OCI-M1 (cell line): Measurements from ENCODE around the gene CNTNAP2.
A peak's percentile ranks its signal among the peaks of the same experiment; 100 is the strongest.

Source experiments
- DNase-seq: peaks from one replicate; lab custom pipeline; 2025; lab: John Stamatoyannopoulos, UW

The CNTNAP2 gene

GRCh38 chr7:148210804-148211325 lies 2094.3 kb downstream of the CNTNAP2 start:
- DNase-seq = no peak

DNA sequence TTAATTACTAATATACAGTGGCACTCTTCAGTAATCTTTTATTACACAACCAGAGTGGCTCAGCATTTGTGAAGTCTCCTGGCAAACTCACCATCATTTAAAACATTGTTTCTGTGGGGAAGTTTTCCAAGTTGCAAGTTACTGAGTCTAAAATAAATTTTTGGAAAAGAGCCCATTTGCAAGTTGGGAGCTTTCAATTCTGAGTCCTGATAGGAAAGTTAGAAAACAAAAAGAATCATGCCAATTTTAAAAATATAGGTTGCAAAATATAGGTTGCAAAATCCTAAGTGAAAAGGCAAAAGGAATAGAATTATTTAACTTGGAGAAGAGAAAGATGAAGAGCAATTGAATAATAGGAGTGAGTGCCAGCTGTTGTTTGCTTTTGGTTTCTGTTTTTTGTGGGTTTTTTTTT lies 2095.1 kb downstream of the CNTNAP2 start:
- no peak for DNase-seq

GRCh38 chr7:148212731-148213130 lies 2096.1 kb downstream of the CNTNAP2 start:
- no peak for DNase-seq

DNA sequence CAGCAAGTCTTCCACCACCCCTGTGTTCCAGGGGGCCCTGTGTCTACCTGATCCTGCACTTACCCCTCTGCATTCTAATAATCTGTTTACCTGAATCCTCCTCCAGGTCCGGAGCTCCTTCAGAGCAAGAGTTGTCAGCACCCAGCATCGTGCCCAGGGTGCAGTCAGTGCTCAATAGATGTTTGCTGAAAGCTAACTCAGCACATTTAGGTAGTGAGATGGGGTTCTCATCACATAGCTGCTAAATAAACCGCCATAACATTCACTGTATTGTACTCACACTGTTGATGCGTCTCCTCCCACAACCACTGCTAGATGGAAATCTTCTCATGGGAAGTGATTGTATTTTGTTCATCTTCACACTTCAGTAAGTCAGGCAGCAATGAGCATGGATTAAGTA lies 2097.5 kb downstream of the CNTNAP2 start:
- no peak for DNase-seq

GRCh38 chr7:148218603-148219002 lies 2102.0 kb downstream of the CNTNAP2 start:
- DNase-seq = no peak

DNA sequence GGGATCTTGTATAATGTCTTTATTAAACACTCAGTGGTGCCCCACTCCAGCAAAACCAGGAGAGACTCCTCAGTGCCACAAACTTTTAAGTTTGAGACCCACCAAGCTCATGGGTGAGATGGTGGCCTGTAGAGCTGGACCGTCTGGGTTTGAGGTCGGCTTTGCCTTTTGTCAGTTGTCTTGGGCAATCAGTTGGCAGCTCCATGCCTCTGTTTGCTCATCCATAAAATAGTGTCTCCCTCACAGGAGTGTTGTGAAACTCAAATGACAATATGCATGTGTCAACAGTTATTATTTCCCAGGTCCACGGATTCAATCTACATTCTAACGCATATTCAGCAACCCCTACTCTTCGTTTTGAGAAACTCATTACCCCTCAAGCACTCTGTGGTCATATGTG lies 2106.1 kb downstream of the CNTNAP2 start:
- no peak for DNase-seq

DNA sequence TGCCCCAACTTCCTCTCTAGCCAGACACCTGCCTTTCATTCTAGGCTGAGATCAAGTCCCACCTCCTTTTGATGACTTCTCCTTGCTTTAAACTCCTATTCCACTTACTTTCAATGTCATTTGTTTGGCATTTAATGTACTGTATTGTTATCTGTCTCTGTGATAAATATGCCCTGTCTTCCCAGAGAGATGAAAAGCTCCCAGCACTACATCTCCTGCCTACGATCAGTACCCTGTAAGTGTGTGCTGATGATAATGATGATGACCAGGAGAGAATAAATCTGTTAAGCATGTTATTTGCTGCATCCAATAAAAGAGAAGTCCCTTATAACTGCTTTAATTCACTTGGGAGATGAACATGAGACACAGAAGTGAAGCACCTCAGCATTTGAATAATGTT lies 2106.6 kb downstream of the CNTNAP2 start:
- no peak for DNase-seq

GRCh38 chr7:148223738-148224137 lies 2107.1 kb downstream of the CNTNAP2 start:
- DNase-seq = no peak

- no peak for DNase-seq
These were observed 2113.7 kb downstream of the CNTNAP2 start for GRCh38 chr7:148230296-148230695.

- no peak for DNase-seq
These were observed 2114.3 kb downstream of the CNTNAP2 start for GRCh38 chr7:148230883-148231282.

GRCh38 chr7:148232784-148233183 lies 2116.2 kb downstream of the CNTNAP2 start:
- DNase-seq = no peak

- no peak for DNase-seq
These were observed 2118.1 kb downstream of the CNTNAP2 start for GRCh38 chr7:148234715-148235114.

- DNase-seq = peak; percentile 37
These were observed 2122.2 kb downstream of the CNTNAP2 start for GRCh38 chr7:148238761-148239325.

GRCh38 chr7:148241700-148242293 lies 2125.2 kb downstream of the CNTNAP2 start:
- no peak for DNase-seq

DNA sequence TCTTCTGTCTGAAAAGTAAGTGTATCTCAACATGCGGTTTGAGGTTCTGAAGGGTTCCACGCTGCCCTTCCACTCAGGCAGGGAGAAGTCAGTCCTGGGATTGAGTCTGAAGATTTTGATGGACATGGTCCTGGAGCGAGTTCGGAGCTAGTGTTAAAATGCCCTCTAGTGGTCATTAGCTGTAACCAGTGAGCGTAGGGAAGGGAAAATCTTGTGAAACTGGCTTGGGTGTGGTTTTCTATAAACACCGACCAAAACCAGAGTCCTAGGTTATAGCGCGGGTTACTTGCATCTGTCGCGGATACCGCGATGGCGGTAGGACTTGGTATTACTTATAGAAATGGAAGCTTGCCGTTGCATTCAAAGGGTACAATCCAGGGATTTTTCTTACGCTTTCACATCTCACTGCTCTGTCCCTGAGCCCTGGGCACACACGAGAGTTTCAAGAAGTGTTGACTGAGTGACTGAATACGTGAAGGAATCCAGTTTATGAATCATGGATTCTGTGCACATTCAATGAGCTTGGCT lies 2125.8 kb downstream of the CNTNAP2 start:
- peak; percentile 70 for DNase-seq

GRCh38 chr7:148245381-148245780 lies 2128.8 kb downstream of the CNTNAP2 start:
- DNase-seq = no peak

GRCh38 chr7:148253629-148254028 lies 2137.0 kb downstream of the CNTNAP2 start:
- DNase-seq = no peak

DNA sequence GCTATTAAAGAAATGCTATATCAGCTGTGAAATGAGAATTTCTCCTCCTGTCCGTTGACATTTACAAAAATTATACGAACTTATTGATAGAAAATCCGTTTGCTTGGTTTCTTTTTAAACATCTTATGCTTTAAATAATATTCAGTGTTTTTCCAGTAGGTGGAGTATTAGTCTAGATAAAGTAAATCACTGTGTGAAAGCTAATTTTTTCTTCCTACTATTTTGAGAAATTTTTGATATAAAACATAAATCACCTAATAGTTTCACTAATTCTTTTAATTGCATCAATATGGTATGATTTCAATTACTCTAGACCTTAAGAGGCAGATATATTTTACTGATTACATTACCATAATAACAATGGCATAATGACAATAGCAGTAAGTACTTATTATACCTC lies 2138.7 kb downstream of the CNTNAP2 start:
- DNase-seq = peak; percentile 4

DNA sequence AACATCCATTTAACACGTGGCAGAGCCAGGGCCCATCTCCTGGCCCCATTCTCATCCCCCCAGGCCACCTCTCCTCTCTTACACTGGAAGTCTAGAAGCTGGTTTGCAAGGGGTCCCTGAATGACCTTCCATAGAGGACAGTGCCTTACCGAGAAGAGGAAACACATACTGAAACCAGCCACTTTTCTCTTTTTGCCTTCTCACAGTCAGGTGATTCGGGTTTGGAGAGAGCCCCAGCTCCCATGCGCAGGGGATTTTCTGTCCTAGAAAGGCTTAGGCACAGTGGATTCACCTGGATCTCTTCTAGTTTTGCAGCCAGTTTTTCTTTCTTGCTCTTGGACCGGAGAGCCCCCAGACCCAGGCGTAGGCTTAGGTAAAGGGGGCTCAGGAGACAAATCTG lies 2139.8 kb downstream of the CNTNAP2 start:
- no peak for DNase-seq

- no peak for DNase-seq
These were observed 2144.0 kb downstream of the CNTNAP2 start for GRCh38 chr7:148260599-148260998.

DNA sequence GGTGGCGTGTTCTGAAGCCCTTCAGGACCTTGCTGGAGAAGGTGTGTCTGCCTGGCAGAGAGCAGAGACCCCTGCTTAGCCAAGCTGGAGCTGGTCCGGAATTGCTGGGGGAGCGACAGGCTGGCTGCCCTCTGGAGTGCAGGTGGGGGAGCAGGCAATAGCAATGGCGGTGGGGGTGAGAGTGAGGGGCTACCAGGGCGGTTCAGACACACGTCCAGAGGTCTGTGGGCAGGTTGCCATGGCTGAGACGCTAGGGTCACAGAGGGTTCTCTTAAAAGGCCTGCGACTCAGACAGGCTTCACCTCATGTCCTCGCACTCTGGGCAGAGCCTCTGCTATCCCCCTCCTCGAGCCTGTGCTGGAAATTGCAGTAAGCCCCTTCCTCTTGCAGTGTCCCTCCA lies 2144.9 kb downstream of the CNTNAP2 start:
- DNase-seq = no peak

GRCh38 chr7:148261996-148262688 lies 2145.5 kb downstream of the CNTNAP2 start:
- no peak for DNase-seq

GRCh38 chr7:148262721-148263229 lies 2146.2 kb downstream of the CNTNAP2 start:
- peak; percentile 72 for DNase-seq
